Right lobe of liver (tissue), 4 donors: ENCODE measurements around the gene EDA.

Source experiments
- POLR2A ChIP-seq: fragments of 450-650 bp; IDR thresholded peaks from one replicate; pipeline ENCODE4 v1.6.1; 2017; ENCODE audit warnings: antibody characterized with exemption, mild to moderate bottlenecking
- TF ChIP-seq, protein P1 (sequence below), 4 donors: fragments of 200-600 bp in 3 of 4; fragments of 450-650 bp in 1 of 4; IDR thresholded peaks; one replicate each; pipeline versions ENCODE4 v1.5.1 to v1.8.0; 2016 to 2022; ENCODE audit warnings: antibody characterized with exemption in 4 of 4, mild to moderate bottlenecking in 2 of 4
- donor health status: DM: no; HTN: no; CAD: no.
- donor health status: DM: no; HTN: no; CAD: no.
- donor health status: DM: no; HTN: yes; CAD: no.

DNA sequence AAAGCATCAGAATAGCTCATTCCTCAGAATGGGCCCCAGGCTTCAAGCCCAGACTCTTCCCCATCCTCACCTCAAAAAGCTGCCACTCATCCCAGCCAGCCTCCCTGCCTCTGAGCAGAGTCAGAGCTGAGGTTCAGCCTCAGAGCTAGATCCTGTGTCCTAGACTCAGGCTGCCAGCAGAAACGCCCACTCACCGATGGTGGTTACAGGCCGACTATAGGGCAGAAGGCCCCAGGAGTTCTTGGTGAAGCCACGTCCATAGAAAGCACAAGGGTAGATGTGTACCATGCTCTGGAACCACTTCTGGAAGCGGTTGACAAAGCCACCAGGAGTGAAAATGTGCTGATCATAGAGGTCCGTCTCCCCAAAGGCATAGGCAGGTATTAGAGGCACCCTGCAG is 426.1 kb downstream of the EDA start:
- no peak for TF ChIP-seq POLR2A
- TF ChIP-seq, protein P1, sequence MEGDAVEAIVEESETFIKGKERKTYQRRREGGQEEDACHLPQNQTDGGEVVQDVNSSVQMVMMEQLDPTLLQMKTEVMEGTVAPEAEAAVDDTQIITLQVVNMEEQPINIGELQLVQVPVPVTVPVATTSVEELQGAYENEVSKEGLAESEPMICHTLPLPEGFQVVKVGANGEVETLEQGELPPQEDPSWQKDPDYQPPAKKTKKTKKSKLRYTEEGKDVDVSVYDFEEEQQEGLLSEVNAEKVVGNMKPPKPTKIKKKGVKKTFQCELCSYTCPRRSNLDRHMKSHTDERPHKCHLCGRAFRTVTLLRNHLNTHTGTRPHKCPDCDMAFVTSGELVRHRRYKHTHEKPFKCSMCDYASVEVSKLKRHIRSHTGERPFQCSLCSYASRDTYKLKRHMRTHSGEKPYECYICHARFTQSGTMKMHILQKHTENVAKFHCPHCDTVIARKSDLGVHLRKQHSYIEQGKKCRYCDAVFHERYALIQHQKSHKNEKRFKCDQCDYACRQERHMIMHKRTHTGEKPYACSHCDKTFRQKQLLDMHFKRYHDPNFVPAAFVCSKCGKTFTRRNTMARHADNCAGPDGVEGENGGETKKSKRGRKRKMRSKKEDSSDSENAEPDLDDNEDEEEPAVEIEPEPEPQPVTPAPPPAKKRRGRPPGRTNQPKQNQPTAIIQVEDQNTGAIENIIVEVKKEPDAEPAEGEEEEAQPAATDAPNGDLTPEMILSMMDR (IDR thresholded peaks at IDR 0.05), result no peak
